HCT116 (cell line): ENCODE results near the gene PKNOX2. TPM values are rescaled to one million over a fixed set of nuclear protein-coding genes. Genes with fewer than 3 reads are reported as not detected.

Source experiments
- ATAC-seq: fragments of 200-7000 bp; cut with Tn5 transposase; 2 replicates; pipeline ENCODE4 v1.9.1; 2020; ENCODE audit warnings: mild to moderate bottlenecking, moderate library complexity
- BruUV-seq: library from RNA; stranded (reverse); fragments of 400-500 nt; replicated peaks from 2 replicates; lab custom pipeline; 2021; lab: Mats Ljungman, UMichigan
- CTCF ChIA-PET: fragments of 300-600 bp; sonication (Branson Sonifier 250); formaldehyde crosslinking; loops from one replicate; lab custom pipeline; 2021; ENCODE audit warnings: antibody characterized with exemption; lab: Charles Lee
- POLR2A ChIA-PET: fragments of 300-600, 350-600 bp; sonication (Branson Sonifier 250); formaldehyde crosslinking; loops from one replicate; lab custom pipeline; 2021; ENCODE audit warnings: antibody characterized with exemption; lab: Charles Lee
- RAD21 ChIA-PET, 2 experiments: fragments of 300-600 bp; sonication (Branson Sonifier 250); formaldehyde crosslinking; loops; one replicate each; lab custom pipeline; 2023; ENCODE audit warnings: low total read pairs in 2 of 2; ENCODE audit not compliant: uncharacterized antibody in 2 of 2, unreplicated experiment in 2 of 2, low non-redundant PET in 1 of 2; lab: Charles Lee
- DNase-seq: peaks from one replicate; pipeline ENCODE4 v3.0.0-alpha.2; 2010; ENCODE audit warnings: low read depth, low spot score
- H2AFZ ChIP-seq: fragments of 200-600 bp; shearing (Covaris generic), sonication (generic); 2 replicates; pipeline ENCODE4 v1.6.1; 2017; ENCODE audit warnings: low read depth, mixed run types, mixed read lengths, antibody characterized with exemption, low read length; ENCODE audit not compliant: poor library complexity, severe bottlenecking
- H3K27ac ChIP-seq: 2 replicates; pipeline ENCODE4 v1.5.1; 2012; ENCODE audit warnings: low read depth, low read length
- H3K27me3 ChIP-seq: fragments of 200-600 bp; sonication (generic); 2 replicates; pipeline ENCODE4 v1.6.1; 2016; ENCODE audit warnings: mixed run types, low read length, mixed read lengths; ENCODE audit not compliant: insufficient read depth
- H3K36me3 ChIP-seq, 2 experiments: fragments of 200-500 bp in 1 of 2; fragments of 200-600 bp in 1 of 2; sonication (Bioruptor generic) in 1 of 2; sonication (generic) in 1 of 2; 2 replicates each; pipeline versions ENCODE4 v1.5.1 to v1.6.1; 2014 to 2016; ENCODE audit warnings: low read length in 2 of 2, inconsistent platforms in 1 of 2, mixed read lengths in 1 of 2, mixed run types in 1 of 2; ENCODE audit not compliant: insufficient read depth in 2 of 2, control insufficient read depth in 1 of 2
- H3K4me1 ChIP-seq, 2 experiments: fragments of 200-600 bp in 1 of 2; sonication (generic) in 1 of 2; 2 replicates each; pipeline versions ENCODE4 v1.5.1 to v1.6.1; 2012 to 2017; ENCODE audit warnings: low read length in 2 of 2, inconsistent platforms in 1 of 2, mild to moderate bottlenecking in 1 of 2, mixed read lengths in 1 of 2, mixed run types in 1 of 2, moderate library complexity in 1 of 2; ENCODE audit not compliant: insufficient read depth in 2 of 2, control insufficient read depth in 1 of 2
- H3K4me2 ChIP-seq: fragments of 200-600 bp; sonication (generic); 2 replicates; pipeline ENCODE4 v1.6.1; 2017; ENCODE audit warnings: mixed run types, low read length, mixed read lengths
- H3K4me3 ChIP-seq, 2 experiments: fragments of 200-600 bp in 1 of 2; sonication (generic) in 1 of 2; replicated peaks in 1 of 2; 2 replicates each; pipeline ENCODE4 v1.5.1; 2011 to 2016; ENCODE audit warnings: low read length in 2 of 2, control low read depth in 1 of 2, low read depth in 1 of 2, mild to moderate bottlenecking in 1 of 2, mixed read lengths in 1 of 2, mixed run types in 1 of 2
- H3K79me2 ChIP-seq: fragments of 200-600 bp; sonication (generic); 2 replicates; pipeline ENCODE4 v1.6.1; 2017; ENCODE audit warnings: mild to moderate bottlenecking, mixed run types, low read length, moderate library complexity, mixed read lengths; ENCODE audit not compliant: insufficient read depth
- H3K9ac ChIP-seq: fragments of 200-600 bp; sonication (generic); 2 replicates; pipeline ENCODE4 v1.6.1; 2016; ENCODE audit warnings: low read length, mixed read lengths
- H3K9me2 ChIP-seq: fragments of 200-600 bp; sonication (generic), shearing (Covaris generic); 2 replicates; pipeline ENCODE4 v1.6.1; 2017; ENCODE audit warnings: mixed run types, mild to moderate bottlenecking, moderate library complexity; ENCODE audit not compliant: insufficient read depth
- H3K9me3 ChIP-seq, 2 experiments: fragments of 200-500 bp in 1 of 2; fragments of 200-600 bp in 1 of 2; sonication (Bioruptor generic) in 1 of 2; sonication (generic) in 1 of 2; 2 replicates each; pipeline ENCODE4 v1.6.1; 2014 to 2017; ENCODE audit warnings: low read length in 2 of 2, mixed read lengths in 2 of 2, inconsistent platforms in 1 of 2, low read depth in 1 of 2, mild to moderate bottlenecking in 1 of 2, mixed run types in 1 of 2, moderate library complexity in 1 of 2; ENCODE audit not compliant: control insufficient read depth in 1 of 2, insufficient read depth in 1 of 2
- H4K20me1 ChIP-seq: fragments of 200-600 bp; sonication (generic), shearing (Covaris generic); 2 replicates; pipeline ENCODE4 v1.6.1; 2017; ENCODE audit warnings: mixed run types, mild to moderate bottlenecking, moderate library complexity; ENCODE audit not compliant: insufficient read depth
- CBX3 ChIP-seq: IDR thresholded peaks from 2 replicates; pipeline ENCODE4 v1.6.1; 2012; ENCODE audit warnings: low read depth
- CEBPB ChIP-seq: IDR thresholded peaks from 2 replicates; pipeline ENCODE4 v1.6.1; 2012; ENCODE audit warnings: low read depth
- EGR1 ChIP-seq: IDR thresholded peaks from 2 replicates; pipeline ENCODE4 v1.6.1; 2012; ENCODE audit warnings: low read depth
- ELF1 ChIP-seq: IDR thresholded peaks from 2 replicates; pipeline ENCODE4 v1.6.1; 2012; ENCODE audit warnings: low read depth, borderline replicate concordance
- EZH2 ChIP-seq: fragments of 200-600 bp; sonication (generic); IDR thresholded peaks from 2 replicates; pipeline ENCODE4 v1.6.1; 2017; ENCODE audit warnings: antibody characterized with exemption, mixed run types
- EZH2phosphoT487 ChIP-seq: fragments of 200-600 bp; IDR thresholded peaks from 2 replicates; pipeline ENCODE4 v1.6.1; 2018; ENCODE audit warnings: antibody characterized with exemption, borderline replicate concordance
- FOSL1 ChIP-seq: IDR thresholded peaks from 2 replicates; pipeline ENCODE4 v1.6.1; 2012; ENCODE audit warnings: low read depth
- JUND ChIP-seq: IDR thresholded peaks from 2 replicates; pipeline ENCODE4 v1.6.1; 2012
- POLR2A ChIP-seq: IDR thresholded peaks from 2 replicates; pipeline ENCODE4 v1.7.0; 2011; ENCODE audit warnings: borderline replicate concordance; ENCODE audit not compliant: insufficient read depth, insufficient read length; ENCODE audit errors: extremely low read depth
- POLR2AphosphoS5 ChIP-seq: IDR thresholded peaks from 2 replicates; pipeline ENCODE4 v1.6.1; 2011; ENCODE audit warnings: mild to moderate bottlenecking, low read depth, low read length, moderate library complexity
- SP1 ChIP-seq: IDR thresholded peaks from 2 replicates; pipeline ENCODE4 v1.6.1; 2012; ENCODE audit warnings: low read depth
- SRF ChIP-seq: IDR thresholded peaks from 2 replicates; pipeline ENCODE4 v1.6.1; 2012; ENCODE audit warnings: low read depth
- ZFX ChIP-seq: fragments of 450-650 bp; IDR thresholded peaks from 2 replicates; pipeline ENCODE4 v1.6.1; 2017
- ZNF274 ChIP-seq: fragments of 200-500 bp; sonication (Bioruptor generic); IDR thresholded peaks from 2 replicates; pipeline ENCODE4 v1.6.1; 2014; ENCODE audit warnings: mild to moderate bottlenecking, low read depth, low read length, inconsistent platforms
- intact Hi-C: fragments of 100-400 bp; cut with micrococcal nuclease; formaldehyde crosslinking; loops from 2 replicates; pipeline ENCODE4 v1.10.0; 2022
- total RNA-seq: library from RNA; stranded (reverse); gene quantifications from one replicate; pipeline ENCODE4 v1.2.1, GENCODE V29; 2021; ENCODE audit not compliant: unreplicated experiment
- TF ChIP-seq, protein P1 (sequence below), 3 experiments: fragments of 200-600 bp in 1 of 3; sonication (generic) in 1 of 3; IDR thresholded peaks in 2 of 3; conservative IDR thresholded peaks in 1 of 3; 2 replicates each; pipeline ENCODE4 v1.5.1; 2012 to 2017; ENCODE audit warnings: low read depth in 2 of 3, low read length in 2 of 3, antibody characterized with exemption in 1 of 3, borderline replicate concordance in 1 of 3, control low read depth in 1 of 3, mild to moderate bottlenecking in 1 of 3, mixed read lengths in 1 of 3, mixed run types in 1 of 3, moderate library complexity in 1 of 3; ENCODE audit not compliant: insufficient read depth in 1 of 3
- TF ChIP-seq, protein P2 (sequence below): IDR thresholded peaks from 2 replicates; pipeline ENCODE4 v1.6.1; 2012
- TF ChIP-seq, protein P3 (sequence below): IDR thresholded peaks from 2 replicates; pipeline ENCODE4 v1.6.1; 2012
- TF ChIP-seq, protein P4 (sequence below): IDR thresholded peaks from 2 replicates; pipeline ENCODE4 v1.6.1; 2012; ENCODE audit warnings: low read depth
- TF ChIP-seq, protein P5 (sequence below): IDR thresholded peaks from 2 replicates; pipeline ENCODE4 v1.6.1; 2011; ENCODE audit warnings: mild to moderate bottlenecking, low read length, moderate library complexity; ENCODE audit not compliant: insufficient replicate concordance; ENCODE audit errors: extremely low read depth

PKNOX2 gene
- total RNA-seq, 1 experiment from 2014 or later = 0.20 TPM

DNA sequence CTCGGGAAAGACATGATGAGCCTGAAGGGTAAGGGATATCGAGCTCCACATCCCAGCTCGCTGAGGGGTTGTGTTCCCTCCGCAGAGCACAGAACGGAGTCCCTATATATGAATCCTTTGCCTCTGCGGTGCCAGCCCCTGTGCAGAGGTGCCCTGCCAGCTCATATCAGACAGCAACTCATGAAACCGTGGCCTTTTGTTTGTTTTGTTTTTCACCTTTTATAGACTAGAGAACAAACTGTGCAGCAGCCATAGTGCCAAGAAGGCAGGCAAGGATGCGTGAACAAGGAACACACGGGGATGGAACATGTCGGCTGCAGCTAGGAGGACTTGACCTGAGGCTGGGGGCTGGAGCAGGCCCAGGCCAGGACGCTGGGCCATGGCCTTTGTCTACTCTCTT, 109.8 kb downstream of the PKNOX2 start:
- H3K9ac ChIP-seq = no peak overlapping the region
- H3K4me3 ChIP-seq = no peak overlapping the region
- ChIA-PET CTCF (no interaction called here), POLR2A (no interaction called here), RAD21 (no interaction called here)
- ATAC-seq = no peak
- intact Hi-C loops = no loop called here
- H3K27ac ChIP-seq = no peak overlapping the region
- no peak overlapping the region for H2AFZ ChIP-seq
- no peaks in the 10 kb centered on the region for H4K20me1 ChIP-seq
- no peaks in the 10 kb centered on the region for H3K9me3 ChIP-seq
- H3K36me3 ChIP-seq = no peaks in the 10 kb centered on the region
- no peaks in the 10 kb centered on the region for H3K79me2 ChIP-seq
- H3K9me2 ChIP-seq = no peaks in the 10 kb centered on the region
- H3K27me3 ChIP-seq = peaks cover 22% of the 10 kb centered on the region
- no TSS peak for BruUV-seq
- no peak overlapping the region for H3K4me2 ChIP-seq
- TF ChIP-seq, protein P1, sequence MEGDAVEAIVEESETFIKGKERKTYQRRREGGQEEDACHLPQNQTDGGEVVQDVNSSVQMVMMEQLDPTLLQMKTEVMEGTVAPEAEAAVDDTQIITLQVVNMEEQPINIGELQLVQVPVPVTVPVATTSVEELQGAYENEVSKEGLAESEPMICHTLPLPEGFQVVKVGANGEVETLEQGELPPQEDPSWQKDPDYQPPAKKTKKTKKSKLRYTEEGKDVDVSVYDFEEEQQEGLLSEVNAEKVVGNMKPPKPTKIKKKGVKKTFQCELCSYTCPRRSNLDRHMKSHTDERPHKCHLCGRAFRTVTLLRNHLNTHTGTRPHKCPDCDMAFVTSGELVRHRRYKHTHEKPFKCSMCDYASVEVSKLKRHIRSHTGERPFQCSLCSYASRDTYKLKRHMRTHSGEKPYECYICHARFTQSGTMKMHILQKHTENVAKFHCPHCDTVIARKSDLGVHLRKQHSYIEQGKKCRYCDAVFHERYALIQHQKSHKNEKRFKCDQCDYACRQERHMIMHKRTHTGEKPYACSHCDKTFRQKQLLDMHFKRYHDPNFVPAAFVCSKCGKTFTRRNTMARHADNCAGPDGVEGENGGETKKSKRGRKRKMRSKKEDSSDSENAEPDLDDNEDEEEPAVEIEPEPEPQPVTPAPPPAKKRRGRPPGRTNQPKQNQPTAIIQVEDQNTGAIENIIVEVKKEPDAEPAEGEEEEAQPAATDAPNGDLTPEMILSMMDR (IDR thresholded peaks at IDR 0.05 in 2 of 3, conservative IDR thresholded peaks at IDR 0.05 in 1 of 3; ENCODE audit: borderline replicate concordance in 1 of 3, insufficient read depth in 1 of 3, low read depth in 2 of 3, low read length in 2 of 3) = no peak
- TF ChIP-seq JUND = no peak
- no peak for TF ChIP-seq POLR2A
- TF ChIP-seq SP1 = no peak
- no peak for TF ChIP-seq EZH2
- TF ChIP-seq ZFX = no peak
- TF ChIP-seq, protein P2, sequence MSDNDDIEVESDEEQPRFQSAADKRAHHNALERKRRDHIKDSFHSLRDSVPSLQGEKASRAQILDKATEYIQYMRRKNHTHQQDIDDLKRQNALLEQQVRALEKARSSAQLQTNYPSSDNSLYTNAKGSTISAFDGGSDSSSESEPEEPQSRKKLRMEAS = no peak
- TF ChIP-seq ZNF274 = no peak
- TF ChIP-seq, protein P3, sequence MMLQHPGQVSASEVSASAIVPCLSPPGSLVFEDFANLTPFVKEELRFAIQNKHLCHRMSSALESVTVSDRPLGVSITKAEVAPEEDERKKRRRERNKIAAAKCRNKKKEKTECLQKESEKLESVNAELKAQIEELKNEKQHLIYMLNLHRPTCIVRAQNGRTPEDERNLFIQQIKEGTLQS = no peak
- no peak for TF ChIP-seq CBX3
- no peak for TF ChIP-seq EGR1
- TF ChIP-seq FOSL1 = no peak
- TF ChIP-seq, protein P4, sequence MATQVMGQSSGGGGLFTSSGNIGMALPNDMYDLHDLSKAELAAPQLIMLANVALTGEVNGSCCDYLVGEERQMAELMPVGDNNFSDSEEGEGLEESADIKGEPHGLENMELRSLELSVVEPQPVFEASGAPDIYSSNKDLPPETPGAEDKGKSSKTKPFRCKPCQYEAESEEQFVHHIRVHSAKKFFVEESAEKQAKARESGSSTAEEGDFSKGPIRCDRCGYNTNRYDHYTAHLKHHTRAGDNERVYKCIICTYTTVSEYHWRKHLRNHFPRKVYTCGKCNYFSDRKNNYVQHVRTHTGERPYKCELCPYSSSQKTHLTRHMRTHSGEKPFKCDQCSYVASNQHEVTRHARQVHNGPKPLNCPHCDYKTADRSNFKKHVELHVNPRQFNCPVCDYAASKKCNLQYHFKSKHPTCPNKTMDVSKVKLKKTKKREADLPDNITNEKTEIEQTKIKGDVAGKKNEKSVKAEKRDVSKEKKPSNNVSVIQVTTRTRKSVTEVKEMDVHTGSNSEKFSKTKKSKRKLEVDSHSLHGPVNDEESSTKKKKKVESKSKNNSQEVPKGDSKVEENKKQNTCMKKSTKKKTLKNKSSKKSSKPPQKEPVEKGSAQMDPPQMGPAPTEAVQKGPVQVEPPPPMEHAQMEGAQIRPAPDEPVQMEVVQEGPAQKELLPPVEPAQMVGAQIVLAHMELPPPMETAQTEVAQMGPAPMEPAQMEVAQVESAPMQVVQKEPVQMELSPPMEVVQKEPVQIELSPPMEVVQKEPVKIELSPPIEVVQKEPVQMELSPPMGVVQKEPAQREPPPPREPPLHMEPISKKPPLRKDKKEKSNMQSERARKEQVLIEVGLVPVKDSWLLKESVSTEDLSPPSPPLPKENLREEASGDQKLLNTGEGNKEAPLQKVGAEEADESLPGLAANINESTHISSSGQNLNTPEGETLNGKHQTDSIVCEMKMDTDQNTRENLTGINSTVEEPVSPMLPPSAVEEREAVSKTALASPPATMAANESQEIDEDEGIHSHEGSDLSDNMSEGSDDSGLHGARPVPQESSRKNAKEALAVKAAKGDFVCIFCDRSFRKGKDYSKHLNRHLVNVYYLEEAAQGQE = no peak
- TF ChIP-seq, protein P5, sequence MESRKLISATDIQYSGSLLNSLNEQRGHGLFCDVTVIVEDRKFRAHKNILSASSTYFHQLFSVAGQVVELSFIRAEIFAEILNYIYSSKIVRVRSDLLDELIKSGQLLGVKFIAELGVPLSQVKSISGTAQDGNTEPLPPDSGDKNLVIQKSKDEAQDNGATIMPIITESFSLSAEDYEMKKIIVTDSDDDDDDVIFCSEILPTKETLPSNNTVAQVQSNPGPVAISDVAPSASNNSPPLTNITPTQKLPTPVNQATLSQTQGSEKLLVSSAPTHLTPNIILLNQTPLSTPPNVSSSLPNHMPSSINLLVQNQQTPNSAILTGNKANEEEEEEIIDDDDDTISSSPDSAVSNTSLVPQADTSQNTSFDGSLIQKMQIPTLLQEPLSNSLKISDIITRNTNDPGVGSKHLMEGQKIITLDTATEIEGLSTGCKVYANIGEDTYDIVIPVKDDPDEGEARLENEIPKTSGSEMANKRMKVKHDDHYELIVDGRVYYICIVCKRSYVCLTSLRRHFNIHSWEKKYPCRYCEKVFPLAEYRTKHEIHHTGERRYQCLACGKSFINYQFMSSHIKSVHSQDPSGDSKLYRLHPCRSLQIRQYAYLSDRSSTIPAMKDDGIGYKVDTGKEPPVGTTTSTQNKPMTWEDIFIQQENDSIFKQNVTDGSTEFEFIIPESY = no peak
- no peak for TF ChIP-seq SRF
- TF ChIP-seq POLR2AphosphoS5 = no peak
- TF ChIP-seq ELF1 = no peak
- TF ChIP-seq CEBPB = no peak
- no peak for TF ChIP-seq EZH2phosphoT487
- no peaks in the 10 kb centered on the region for H3K4me1 ChIP-seq
- DNase-seq = no peak
